Peyer's patch (tissue), 4 donors: ENCODE measurements around the gene CCT7.

Experiments used
- POLR2A ChIP-seq, 2 donors: fragments of 450-650 bp; IDR thresholded peaks; one replicate each; pipeline ENCODE4 v1.5.1; 2017; ENCODE audit warnings: antibody characterized with exemption in 2 of 2, mild to moderate bottlenecking in 2 of 2, moderate library complexity in 2 of 2
- TF ChIP-seq, protein P1 (sequence below), 6 experiments: fragments of 450-650 bp in 4 of 6; fragments of 200-600 bp in 2 of 6; sonication (generic) in 1 of 6; IDR thresholded peaks; one replicate each; pipeline ENCODE4 v1.5.1; 2017 to 2019; ENCODE audit warnings: antibody characterized with exemption in 6 of 6, mild to moderate bottlenecking in 3 of 6, moderate library complexity in 1 of 6

DNA sequence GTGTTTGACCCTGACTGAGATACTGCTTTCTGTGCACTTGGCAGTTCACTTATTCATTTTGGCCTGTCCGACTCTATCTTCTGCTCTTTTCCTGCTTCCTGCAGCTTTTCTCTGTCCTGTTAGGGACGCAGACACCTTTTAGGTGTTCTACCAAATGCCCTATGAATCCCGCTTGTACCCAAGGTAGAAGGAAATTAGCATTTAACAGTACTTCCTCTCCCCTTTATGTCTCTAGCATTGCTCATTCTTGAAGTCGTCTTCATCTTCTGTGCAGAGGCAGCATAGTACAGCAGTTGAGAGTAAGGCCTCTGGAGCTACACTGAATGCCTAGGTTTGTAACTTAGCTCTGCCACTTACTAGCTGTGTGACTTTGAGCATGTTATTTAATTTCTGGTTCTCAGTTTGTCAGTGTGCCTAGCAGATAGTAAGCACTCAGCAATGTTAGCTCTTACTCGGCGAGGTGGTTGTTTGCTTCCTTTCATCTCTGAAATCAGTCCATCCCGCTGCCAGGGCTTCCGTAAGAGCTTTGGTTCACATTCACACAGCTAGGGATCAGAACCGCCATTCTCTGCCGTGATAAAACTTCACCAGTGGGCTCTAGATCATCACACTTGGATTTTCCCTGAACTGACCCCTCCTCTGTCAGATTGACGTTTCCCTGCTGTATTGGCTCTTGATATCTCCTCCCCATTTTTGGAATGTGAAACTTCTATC, 1.4 kb downstream of the CCT7 start:
- TF ChIP-seq, protein P1, sequence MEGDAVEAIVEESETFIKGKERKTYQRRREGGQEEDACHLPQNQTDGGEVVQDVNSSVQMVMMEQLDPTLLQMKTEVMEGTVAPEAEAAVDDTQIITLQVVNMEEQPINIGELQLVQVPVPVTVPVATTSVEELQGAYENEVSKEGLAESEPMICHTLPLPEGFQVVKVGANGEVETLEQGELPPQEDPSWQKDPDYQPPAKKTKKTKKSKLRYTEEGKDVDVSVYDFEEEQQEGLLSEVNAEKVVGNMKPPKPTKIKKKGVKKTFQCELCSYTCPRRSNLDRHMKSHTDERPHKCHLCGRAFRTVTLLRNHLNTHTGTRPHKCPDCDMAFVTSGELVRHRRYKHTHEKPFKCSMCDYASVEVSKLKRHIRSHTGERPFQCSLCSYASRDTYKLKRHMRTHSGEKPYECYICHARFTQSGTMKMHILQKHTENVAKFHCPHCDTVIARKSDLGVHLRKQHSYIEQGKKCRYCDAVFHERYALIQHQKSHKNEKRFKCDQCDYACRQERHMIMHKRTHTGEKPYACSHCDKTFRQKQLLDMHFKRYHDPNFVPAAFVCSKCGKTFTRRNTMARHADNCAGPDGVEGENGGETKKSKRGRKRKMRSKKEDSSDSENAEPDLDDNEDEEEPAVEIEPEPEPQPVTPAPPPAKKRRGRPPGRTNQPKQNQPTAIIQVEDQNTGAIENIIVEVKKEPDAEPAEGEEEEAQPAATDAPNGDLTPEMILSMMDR (IDR thresholded peaks at IDR 0.05), result no peak
- TF ChIP-seq POLR2A (IDR thresholded peaks at IDR 0.05), result no peak
